ACHN (cell line): Measurements from ENCODE around the gene OPCML.

Experiments used
- DNase-seq: peaks from one replicate; pipeline ENCODE4 v3.0.0-alpha.2; 2015
- in situ Hi-C: cut with HindIII; loops from 2 replicates; pipeline ENCODE4 v1.10.0; 2017; ENCODE audit warnings: low sequenced_read_pairs, low pct_ligation_motif_present, low pct_unique_long_range_greater_than_20kb

The OPCML gene

GRCh38 chr11:132914600-132914999 is 617.7 kb downstream of the OPCML start:
- in situ Hi-C loops: no loop called here
- no peak for DNase-seq

- DNase-seq: no peak
- in situ Hi-C loops: no loop called here
Observed at GRCh38 chr11:132913886-132914285, 618.4 kb downstream of the OPCML start.

GRCh38 chr11:132913295-132913694 is 619.0 kb downstream of the OPCML start:
- in situ Hi-C loops: no loop called here
- no peak for DNase-seq

- DNase-seq: no peak
- in situ Hi-C loops: no loop called here
Observed at GRCh38 chr11:132911186-132911585, 621.1 kb downstream of the OPCML start.

- in situ Hi-C loops: no loop called here
- DNase-seq: no peak
Observed at GRCh38 chr11:132910011-132910760, 622.1 kb downstream of the OPCML start.

GRCh38 chr11:132909021-132909606 is 623.2 kb downstream of the OPCML start:
- DNase-seq: no peak
- in situ Hi-C loops: no loop called here

GRCh38 chr11:132908414-132908810 is 623.9 kb downstream of the OPCML start:
- in situ Hi-C loops: no loop called here

GRCh38 chr11:132907651-132908413 is 624.5 kb downstream of the OPCML start:
- DNase-seq: no peak
- in situ Hi-C loops: no loop called here

More at GRCh38 chr11:132908414-132908810, 623.9 kb downstream of the OPCML start:
- DNase-seq: no peak

- DNase-seq: no peak
- in situ Hi-C loops: no loop called here
Observed at GRCh38 chr11:132904607-132905006, 627.7 kb downstream of the OPCML start.

- no peak for DNase-seq
- in situ Hi-C loops: no loop called here
Observed at GRCh38 chr11:132904091-132904490, 628.2 kb downstream of the OPCML start.

- in situ Hi-C loops: no loop called here
- no peak for DNase-seq
Observed at GRCh38 chr11:132901638-132902471, 630.4 kb downstream of the OPCML start.

GRCh38 chr11:132898676-132899075 is 633.6 kb downstream of the OPCML start:
- DNase-seq: no peak
- in situ Hi-C loops: no loop called here

GRCh38 chr11:132898021-132898420 is 634.3 kb downstream of the OPCML start:
- in situ Hi-C loops: no loop called here
- DNase-seq: no peak

GRCh38 chr11:132895340-132895739 is 637.0 kb downstream of the OPCML start:
- in situ Hi-C loops: no loop called here
- no peak for DNase-seq

GRCh38 chr11:132894606-132895005 is 637.7 kb downstream of the OPCML start:
- in situ Hi-C loops: no loop called here
- no peak for DNase-seq

GRCh38 chr11:132892876-132893275 is 639.4 kb downstream of the OPCML start:
- in situ Hi-C loops: no loop called here
- no peak for DNase-seq

GRCh38 chr11:132888226-132888625 is 644.1 kb downstream of the OPCML start:
- in situ Hi-C loops: no loop called here
- DNase-seq: no peak

GRCh38 chr11:132886335-132886734 is 646.0 kb downstream of the OPCML start:
- DNase-seq: no peak
- in situ Hi-C loops: no loop called here

GRCh38 chr11:132883241-132883640 is 649.1 kb downstream of the OPCML start:
- in situ Hi-C loops: no loop called here
- DNase-seq: no peak
